ENCODE data around the gene TAF1C.

TAF1C gene

GRCh38 chr16:84138824-84139627 lies 47.8 kb downstream of the TAF1C start:
- no peak overlapping the region for H3K9ac ChIP-seq (ENCODE audit: low read depth, low read length)
- no peaks in the 10 kb centered on the region for H3K27me3 ChIP-seq (ENCODE audit: control insufficient read depth, insufficient read depth, low read length)
- no peaks in the 10 kb centered on the region for H3K36me3 ChIP-seq (ENCODE audit: control insufficient read depth, insufficient read depth, low read length)
- no peak overlapping the region for H3K4me3 ChIP-seq (ENCODE audit: low read depth, low read length)
- H3K4me1 ChIP-seq (ENCODE audit: control insufficient read depth, insufficient read depth, low read length), result peaks cover 21% of the 10 kb centered on the region
- H3K9me3 ChIP-seq (ENCODE audit: control insufficient read depth, insufficient read depth, low read length), result no peaks in the 10 kb centered on the region
- H3K27ac ChIP-seq (ENCODE audit: low read depth, low read length), result no peak overlapping the region

GRCh38 chr16:84138500-84138823 lies 48.4 kb downstream of the TAF1C start:
- Histone ChIP-seq H3K9me3 (ENCODE audit: control insufficient read depth, insufficient read depth, low read length) (no peaks in the 10 kb centered on the region), H3K9ac (ENCODE audit: low read depth, low read length) (no peak overlapping the region), H3K27me3 (ENCODE audit: control insufficient read depth, insufficient read depth, low read length) (no peaks in the 10 kb centered on the region), H3K36me3 (ENCODE audit: control insufficient read depth, insufficient read depth, low read length) (no peaks in the 10 kb centered on the region), H3K4me1 (ENCODE audit: control insufficient read depth, insufficient read depth, low read length) (peaks cover 21% of the 10 kb centered on the region), H3K27ac (ENCODE audit: low read depth, low read length) (no peak overlapping the region), H3K4me3 (ENCODE audit: low read depth, low read length) (no peak overlapping the region)

- no peaks in the 10 kb centered on the region for H3K36me3 ChIP-seq (ENCODE audit: control insufficient read depth, insufficient read depth, low read length)
- no peaks in the 10 kb centered on the region for H3K9me3 ChIP-seq (ENCODE audit: control insufficient read depth, insufficient read depth, low read length)
- H3K27ac ChIP-seq (ENCODE audit: low read depth, low read length), result no peak overlapping the region
- peaks cover 21% of the 10 kb centered on the region for H3K4me1 ChIP-seq (ENCODE audit: control insufficient read depth, insufficient read depth, low read length)
- no peak overlapping the region for H3K9ac ChIP-seq (ENCODE audit: low read depth, low read length)
- no peaks in the 10 kb centered on the region for H3K27me3 ChIP-seq (ENCODE audit: control insufficient read depth, insufficient read depth, low read length)
- no peak overlapping the region for H3K4me3 ChIP-seq (ENCODE audit: low read depth, low read length)
Observed at GRCh38 chr16:84137769-84138357, 49.0 kb downstream of the TAF1C start.

- H3K36me3 ChIP-seq (ENCODE audit: control insufficient read depth, insufficient read depth, low read length), result no peaks in the 10 kb centered on the region
- no peak overlapping the region for H3K4me3 ChIP-seq (ENCODE audit: low read depth, low read length)
- H3K9me3 ChIP-seq (ENCODE audit: control insufficient read depth, insufficient read depth, low read length), result no peaks in the 10 kb centered on the region
- peaks cover 25% of the 10 kb centered on the region for H3K4me1 ChIP-seq (ENCODE audit: control insufficient read depth, insufficient read depth, low read length)
- H3K27ac ChIP-seq (ENCODE audit: low read depth, low read length), result no peak overlapping the region
- H3K27me3 ChIP-seq (ENCODE audit: control insufficient read depth, insufficient read depth, low read length), result no peaks in the 10 kb centered on the region
- H3K9ac ChIP-seq (ENCODE audit: low read depth, low read length), result no peak overlapping the region
Observed at GRCh38 chr16:84137287-84137686, 49.6 kb downstream of the TAF1C start.

- H3K27me3 ChIP-seq (ENCODE audit: control insufficient read depth, insufficient read depth, low read length), result no peaks in the 10 kb centered on the region
- H3K4me3 ChIP-seq (ENCODE audit: low read depth, low read length), result no peak overlapping the region
- H3K36me3 ChIP-seq (ENCODE audit: control insufficient read depth, insufficient read depth, low read length), result no peaks in the 10 kb centered on the region
- H3K27ac ChIP-seq (ENCODE audit: low read depth, low read length), result no peak overlapping the region
- H3K9ac ChIP-seq (ENCODE audit: low read depth, low read length), result no peak overlapping the region
- H3K4me1 ChIP-seq (ENCODE audit: control insufficient read depth, insufficient read depth, low read length), result peaks cover 24% of the 10 kb centered on the region
- no peaks in the 10 kb centered on the region for H3K9me3 ChIP-seq (ENCODE audit: control insufficient read depth, insufficient read depth, low read length)
Observed at GRCh38 chr16:84136331-84137125, 50.3 kb downstream of the TAF1C start.

- Histone ChIP-seq H3K4me3 (ENCODE audit: low read depth, low read length) (no peak overlapping the region), H3K27ac (ENCODE audit: low read depth, low read length) (no peak overlapping the region), H3K9ac (ENCODE audit: low read depth, low read length) (no peak overlapping the region), H3K9me3 (ENCODE audit: control insufficient read depth, insufficient read depth, low read length) (no peaks in the 10 kb centered on the region), H3K4me1 (ENCODE audit: control insufficient read depth, insufficient read depth, low read length) (peaks cover 7% of the 10 kb centered on the region; the same call in 1 of the 2 replicates), H3K36me3 (ENCODE audit: control insufficient read depth, insufficient read depth, low read length) (peaks cover 32% of the 10 kb centered on the region), H3K27me3 (ENCODE audit: control insufficient read depth, insufficient read depth, low read length) (no peaks in the 10 kb centered on the region)
Observed at GRCh38 chr16:84132527-84133285, 54.2 kb downstream of the TAF1C start.

- no peaks in the 10 kb centered on the region for H3K9me3 ChIP-seq (ENCODE audit: control insufficient read depth, insufficient read depth, low read length)
- no peak overlapping the region for H3K9ac ChIP-seq (ENCODE audit: low read depth, low read length)
- H3K27me3 ChIP-seq (ENCODE audit: control insufficient read depth, insufficient read depth, low read length), result no peaks in the 10 kb centered on the region
- no peak overlapping the region for H3K4me3 ChIP-seq (ENCODE audit: low read depth, low read length)
- peaks cover 45% of the 10 kb centered on the region for H3K36me3 ChIP-seq (ENCODE audit: control insufficient read depth, insufficient read depth, low read length)
- H3K4me1 ChIP-seq (ENCODE audit: control insufficient read depth, insufficient read depth, low read length), result peaks cover 7% of the 10 kb centered on the region; the same call in 1 of the 2 replicates
- no peak overlapping the region for H3K27ac ChIP-seq (ENCODE audit: low read depth, low read length)
Observed at GRCh38 chr16:84131117-84131516, 55.7 kb downstream of the TAF1C start.
